Effector memory CD4-positive, alpha-beta T cell (primary cell): ENCODE measurements around the gene LRRC27.

Source experiments
- DNase-seq, 3 donors: peaks; one replicate each; pipeline ENCODE4 v3.0.0-alpha.2; 2020
- H3K27ac ChIP-seq: 2 replicates; pipeline ENCODE4 v1.7.0; 2013; ENCODE audit warnings: mild to moderate bottlenecking, low read length, moderate library complexity; ENCODE audit not compliant: insufficient read depth, poor library complexity, severe bottlenecking
- H3K27me3 ChIP-seq: replicated peaks from 2 replicates; pipeline ENCODE4 v1.7.0; 2013; ENCODE audit warnings: mild to moderate bottlenecking, low read length; ENCODE audit not compliant: insufficient read depth, control insufficient read depth, poor library complexity, severe bottlenecking
- H3K36me3 ChIP-seq: 2 replicates; pipeline ENCODE4 v1.7.0; 2013; ENCODE audit warnings: mild to moderate bottlenecking, low read length, moderate library complexity; ENCODE audit not compliant: control insufficient read depth, insufficient read depth
- H3K4me1 ChIP-seq: 2 replicates; pipeline ENCODE4 v1.7.0; 2013; ENCODE audit warnings: low read length, mild to moderate bottlenecking; ENCODE audit not compliant: control insufficient read depth, insufficient read depth, poor library complexity, severe bottlenecking
- H3K4me3 ChIP-seq: 2 replicates; pipeline ENCODE4 v1.7.0; 2013; ENCODE audit warnings: low read length, low read depth, mild to moderate bottlenecking; ENCODE audit not compliant: insufficient read depth, poor library complexity, severe bottlenecking
- H3K9me3 ChIP-seq: 2 replicates; pipeline ENCODE4 v1.7.0; 2013; ENCODE audit warnings: mild to moderate bottlenecking, low read length, moderate library complexity; ENCODE audit not compliant: control insufficient read depth

Gene LRRC27

DNA sequence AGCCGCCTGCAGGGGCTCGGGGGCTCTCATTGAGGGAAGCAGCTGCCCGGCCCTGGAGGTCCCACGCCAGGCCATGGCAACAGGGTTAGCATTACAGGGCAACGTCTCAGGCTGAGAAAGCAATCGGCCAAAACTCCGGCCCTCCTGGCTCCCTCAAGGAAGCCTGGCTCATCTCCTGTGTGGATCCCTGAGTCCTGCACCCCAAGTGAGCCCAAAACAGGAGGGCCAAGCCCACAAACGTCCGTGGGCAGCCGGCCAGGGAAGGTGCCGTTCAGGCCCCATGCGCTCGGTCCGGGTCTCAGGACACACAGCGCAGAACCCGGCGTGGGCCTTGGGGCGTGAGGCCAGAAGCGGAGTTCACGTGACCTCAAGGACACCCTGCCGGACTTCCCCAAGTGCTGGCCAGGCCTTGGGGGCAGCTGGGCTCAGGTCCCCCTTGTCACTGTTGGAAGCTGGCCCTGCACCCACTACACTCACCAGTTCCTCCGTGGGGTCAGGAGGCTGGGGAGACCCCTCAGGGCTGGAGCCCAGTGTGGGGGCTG is 57.0 kb downstream of the LRRC27 start:
- Histone ChIP-seq H3K4me3 (no peak overlapping the region), H3K27me3 (no peaks in the 10 kb centered on the region), H3K36me3 (no peaks in the 10 kb centered on the region), H3K9me3 (no peaks in the 10 kb centered on the region), H3K27ac (no peak overlapping the region), H3K4me1 (peaks cover 4% of the 10 kb centered on the region)
- DNase-seq, result no peak

DNA sequence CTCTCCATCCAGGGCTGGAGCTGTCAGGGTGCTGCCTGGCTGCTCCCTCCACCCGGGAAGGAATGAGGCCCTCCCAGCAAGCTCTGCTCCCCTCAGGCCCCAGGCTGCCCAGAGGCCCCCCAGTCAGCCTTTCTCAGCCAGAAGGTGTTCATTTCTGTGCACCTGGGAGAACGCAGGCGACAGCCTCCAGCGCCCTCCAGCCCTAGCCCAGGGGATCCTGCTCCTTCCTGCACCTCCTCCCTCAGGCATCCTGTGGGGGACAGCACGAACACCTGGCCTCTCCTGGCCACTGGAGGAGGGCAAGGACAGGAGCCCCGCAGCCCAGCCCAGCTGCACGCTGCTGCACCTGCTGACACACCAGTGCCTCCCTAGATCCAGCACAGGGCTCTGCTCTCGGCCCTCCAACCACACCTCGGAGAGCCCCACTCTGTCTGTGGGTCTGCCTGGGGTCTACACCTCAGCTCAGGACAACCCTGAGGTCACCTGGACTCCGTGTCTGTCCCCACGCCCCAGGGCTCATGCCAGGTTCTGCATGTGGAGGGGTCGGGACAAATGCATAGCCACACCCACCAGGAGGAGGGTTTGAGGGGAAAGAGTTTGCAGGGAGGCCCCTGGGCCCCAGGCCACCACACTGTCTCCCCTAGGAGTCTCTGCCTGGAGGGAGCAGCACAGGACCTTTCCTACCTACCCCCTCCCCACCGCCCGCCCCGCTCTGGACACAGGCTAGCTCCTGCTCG is 57.6 kb downstream of the LRRC27 start:
- Histone ChIP-seq H3K4me3 (no peak overlapping the region), H3K9me3 (no peaks in the 10 kb centered on the region), H3K27ac (no peak overlapping the region), H3K4me1 (peaks cover 4% of the 10 kb centered on the region), H3K27me3 (no peaks in the 10 kb centered on the region), H3K36me3 (no peaks in the 10 kb centered on the region)
- no peak for DNase-seq

- Histone ChIP-seq H3K27ac (no peak overlapping the region), H3K27me3 (no peaks in the 10 kb centered on the region)
- DNase-seq, result no peak
Measured at GRCh38 chr10:132390170-132390920, 58.4 kb downstream of the LRRC27 start.

DNA sequence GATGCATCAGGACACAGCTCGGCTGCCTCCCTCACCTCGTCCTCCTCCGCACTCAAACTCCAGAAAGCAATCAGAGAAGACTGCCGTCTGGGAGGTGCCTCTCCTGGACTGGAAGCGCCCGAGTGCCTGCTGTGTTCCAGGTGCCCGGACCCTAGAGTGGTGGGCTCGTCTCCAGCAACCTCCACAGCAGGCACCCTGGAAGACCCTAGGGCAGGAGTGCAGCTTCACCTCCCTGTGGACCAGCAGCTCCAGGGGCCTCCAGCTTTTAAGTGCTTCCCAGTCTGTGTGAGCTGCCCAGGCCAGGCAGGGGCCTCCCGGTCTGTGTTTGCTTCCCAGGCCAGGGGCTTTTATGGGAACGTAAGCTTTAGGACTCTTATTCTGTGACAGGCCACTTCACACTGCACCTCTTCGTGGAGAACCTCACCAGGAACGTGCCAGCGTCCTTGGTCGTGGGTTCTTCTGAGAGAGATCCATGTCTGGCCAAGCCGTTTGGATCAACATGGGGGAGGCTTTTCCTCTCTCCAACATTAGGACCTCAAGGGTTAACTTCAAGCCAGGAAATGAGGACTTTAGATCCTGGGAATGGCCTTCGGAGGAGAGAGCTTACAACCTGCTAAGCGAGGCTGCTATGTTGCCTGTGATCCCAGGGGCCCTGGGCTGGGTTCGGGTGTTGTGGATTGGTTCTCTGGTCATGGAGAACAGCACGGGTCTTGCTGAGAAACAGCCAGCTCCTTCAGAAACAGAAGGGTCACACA is 59.1 kb downstream of the LRRC27 start:
- Histone ChIP-seq H3K9me3 (no peaks in the 10 kb centered on the region), H3K4me3 (no peak overlapping the region), H3K27ac (no peak overlapping the region), H3K36me3 (no peaks in the 10 kb centered on the region), H3K27me3 (no peaks in the 10 kb centered on the region), H3K4me1 (peaks cover 9% of the 10 kb centered on the region)
- no peak for DNase-seq

More at GRCh38 chr10:132390170-132390920, 58.4 kb downstream of the LRRC27 start:
- Histone ChIP-seq H3K9me3 (no peaks in the 10 kb centered on the region), H3K36me3 (no peaks in the 10 kb centered on the region), H3K4me3 (no peak overlapping the region), H3K4me1 (peaks cover 4% of the 10 kb centered on the region)

- Histone ChIP-seq H3K36me3 (no peaks in the 10 kb centered on the region), H3K27me3 (no peaks in the 10 kb centered on the region), H3K27ac (no peak overlapping the region), H3K4me3 (no peak overlapping the region), H3K4me1 (peaks cover 9% of the 10 kb centered on the region), H3K9me3 (no peaks in the 10 kb centered on the region)
- DNase-seq, result no peak
Measured at GRCh38 chr10:132391676-132392020, 59.7 kb downstream of the LRRC27 start.

- no peak overlapping the region for H3K27ac ChIP-seq
- no peaks in the 10 kb centered on the region for H3K9me3 ChIP-seq
- DNase-seq, result no peak
Measured at GRCh38 chr10:132392184-132392800, 60.3 kb downstream of the LRRC27 start.

GRCh38 chr10:132392811-132393694 is 61.1 kb downstream of the LRRC27 start:
- Histone ChIP-seq H3K27ac (no peak overlapping the region), H3K4me1 (peaks cover 9% of the 10 kb centered on the region), H3K9me3 (no peaks in the 10 kb centered on the region), H3K27me3 (no peaks in the 10 kb centered on the region), H3K4me3 (no peak overlapping the region), H3K36me3 (no peaks in the 10 kb centered on the region)
- DNase-seq, result no peak

More at GRCh38 chr10:132392184-132392800, 60.3 kb downstream of the LRRC27 start:
- H3K36me3 ChIP-seq, result no peaks in the 10 kb centered on the region
- H3K4me3 ChIP-seq, result no peak overlapping the region
- H3K4me1 ChIP-seq, result peaks cover 9% of the 10 kb centered on the region
- H3K27me3 ChIP-seq, result no peaks in the 10 kb centered on the region

DNA sequence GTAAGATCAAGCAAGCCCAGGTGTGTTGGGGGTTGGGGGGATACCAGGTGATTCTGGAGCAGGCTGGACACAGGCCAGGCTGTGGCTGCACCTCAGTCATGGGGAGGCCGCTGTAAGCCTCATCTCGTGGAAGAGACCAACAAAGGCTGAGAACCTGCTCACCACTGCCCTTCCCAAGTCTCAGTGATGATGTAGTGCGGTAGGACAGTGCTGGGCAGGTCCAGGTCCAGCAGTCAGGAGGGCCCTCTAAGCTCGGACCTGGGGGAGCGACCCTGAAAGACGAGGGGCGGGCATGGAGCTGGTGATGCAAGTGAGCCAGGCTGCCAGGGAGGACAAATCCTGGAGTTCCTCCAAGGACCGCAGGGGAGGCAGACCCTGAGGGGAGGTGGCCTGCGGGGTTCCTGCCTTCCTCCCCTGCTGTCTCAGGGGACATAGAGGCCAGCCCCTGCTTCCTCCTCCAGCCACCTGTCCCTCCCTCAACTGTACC is 61.7 kb downstream of the LRRC27 start:
- Histone ChIP-seq H3K27me3 (no peaks in the 10 kb centered on the region), H3K9me3 (no peaks in the 10 kb centered on the region), H3K36me3 (no peaks in the 10 kb centered on the region), H3K4me3 (no peak overlapping the region), H3K27ac (no peak overlapping the region), H3K4me1 (peaks cover 16% of the 10 kb centered on the region)
- no peak for DNase-seq
